Endothelial cell of umbilical vein (primary cell): ENCODE results near the gene GLDC. TPM values are rescaled to one million over a fixed set of nuclear protein-coding genes. Genes with fewer than 3 reads are reported as not detected.

Experiments used
- BruUV-seq: library from RNA; stranded (reverse); fragments of 400-500 nt; replicated peaks from 2 replicates; lab custom pipeline; 2021; lab: Mats Ljungman, UMichigan
- CTCF ChIA-PET: fragments of 300-600, 350-600 bp; sonication (Branson Sonifier 250); formaldehyde crosslinking; loops from one replicate; lab custom pipeline; 2021; ENCODE audit warnings: antibody characterized with exemption, inconsistent platforms; lab: Charles Lee
- POLR2A ChIA-PET: fragments of 300-600, 350-600 bp; sonication (Branson Sonifier 250); formaldehyde crosslinking; loops from one replicate; lab custom pipeline; 2021; ENCODE audit warnings: antibody characterized with exemption, inconsistent platforms; lab: Charles Lee
- DNase-seq: peaks from one replicate; pipeline ENCODE4 v3.0.0-alpha.2; 2011; ENCODE audit warnings: low read depth, low spot score
- FAIRE-seq: peaks from 2 replicates; lab custom pipeline; 2011; peaks lifted over from hg19 to GRCh38; lab: Jason Lieb, UNC
- H2AFZ ChIP-seq: 2 replicates; pipeline ENCODE4 v1.6.0; 2012; ENCODE audit warnings: low read depth, low read length, control low read depth, inconsistent platforms
- H3K27ac ChIP-seq: 2 replicates; pipeline ENCODE4 v1.5.1; 2011; ENCODE audit warnings: low read depth, mild to moderate bottlenecking, control low read depth, low read length, moderate library complexity; ENCODE audit not compliant: insufficient read depth
- H3K27me3 ChIP-seq, 2 experiments: 2 replicates each; pipeline versions ENCODE4 v1.6.0 to v1.6.1; 2011; ENCODE audit warnings: low read length in 2 of 2, mixed read lengths in 1 of 2; ENCODE audit not compliant: control insufficient read depth in 2 of 2, insufficient read depth in 2 of 2
- H3K36me3 ChIP-seq, 2 experiments: 2 replicates in 1 of 2; 3 replicates in 1 of 2; pipeline ENCODE4 v1.5.1; 2011; ENCODE audit warnings: low read length in 2 of 2, mild to moderate bottlenecking in 1 of 2, moderate library complexity in 1 of 2; ENCODE audit not compliant: control insufficient read depth in 2 of 2, insufficient read depth in 2 of 2; ENCODE audit errors: extremely low read depth in 1 of 2
- H3K4me1 ChIP-seq: 3 replicates; pipeline ENCODE4 v1.5.1; 2011; ENCODE audit warnings: mild to moderate bottlenecking, low read length; ENCODE audit not compliant: control insufficient read depth, insufficient read depth; ENCODE audit errors: extremely low read depth
- H3K4me2 ChIP-seq: 2 replicates; pipeline ENCODE4 v1.6.1; 2011; ENCODE audit warnings: low read length, control low read depth, mixed read lengths; ENCODE audit not compliant: insufficient read depth
- H3K4me3 ChIP-seq, 3 experiments: fragments of 200-600 bp in 1 of 3; sonication (generic), shearing (Covaris generic) in 1 of 3; replicated peaks in 1 of 3; 2 replicates each; pipeline ENCODE4 v1.5.1; 2011 to 2016; ENCODE audit warnings: control low read depth in 3 of 3, low read length in 3 of 3, mild to moderate bottlenecking in 2 of 3, inconsistent platforms in 1 of 3, low read depth in 1 of 3, moderate library complexity in 1 of 3; ENCODE audit not compliant: insufficient read depth in 1 of 3
- H3K79me2 ChIP-seq: 2 replicates; pipeline ENCODE4 v1.6.0; 2012; ENCODE audit warnings: low read length, inconsistent platforms; ENCODE audit not compliant: control insufficient read depth, insufficient read depth
- H3K9ac ChIP-seq: replicated peaks from 2 replicates; pipeline ENCODE3; 2011; ENCODE audit warnings: low read length, control low read depth; ENCODE audit not compliant: insufficient read depth; ENCODE audit errors: extremely low read depth
- H3K9me1 ChIP-seq: replicated peaks from 3 replicates; pipeline ENCODE4 v1.6.0; 2011; ENCODE audit warnings: mild to moderate bottlenecking, low read length; ENCODE audit not compliant: control insufficient read depth, insufficient read depth; ENCODE audit errors: extremely low read depth
- H3K9me3 ChIP-seq: replicated peaks from 2 replicates; pipeline ENCODE4 v1.5.1; 2012; ENCODE audit warnings: low read length, inconsistent platforms; ENCODE audit not compliant: control insufficient read depth, insufficient read depth
- H4K20me1 ChIP-seq: replicated peaks from 2 replicates; pipeline ENCODE3; 2011; ENCODE audit warnings: mild to moderate bottlenecking, low read length; ENCODE audit not compliant: control insufficient read depth, insufficient read depth; ENCODE audit errors: extremely low read depth
- CTCF ChIP-seq, 2 donors: IDR thresholded peaks; 1 replicate in 1 of 2; 2 replicates in 1 of 2; pipeline ENCODE4 v1.5.1; 2011; ENCODE audit warnings: low read length in 2 of 2, mild to moderate bottlenecking in 2 of 2, moderate library complexity in 2 of 2, control low read depth in 1 of 2, inconsistent platforms in 1 of 2, low read depth in 1 of 2; ENCODE audit not compliant: insufficient read depth in 1 of 2; ENCODE audit errors: extremely low read depth in 1 of 2
- EZH2 ChIP-seq: IDR thresholded peaks from 2 replicates; pipeline ENCODE4 v1.6.1; 2012; ENCODE audit warnings: borderline replicate concordance, low read depth, mild to moderate bottlenecking, moderate library complexity, low read length, inconsistent platforms; ENCODE audit not compliant: severe bottlenecking
- FOS ChIP-seq: IDR thresholded peaks from 2 replicates; pipeline ENCODE4 v1.6.1; 2011; ENCODE audit warnings: mild to moderate bottlenecking, low read length, moderate library complexity, borderline replicate concordance; ENCODE audit not compliant: insufficient read depth
- GATA2 ChIP-seq: IDR thresholded peaks from 2 replicates; pipeline ENCODE4 v1.7.0; 2011; ENCODE audit warnings: low read depth, mild to moderate bottlenecking, moderate library complexity, mixed read lengths, low read length; ENCODE audit not compliant: insufficient read length, insufficient read depth
- JUN ChIP-seq: IDR thresholded peaks from 2 replicates; pipeline ENCODE4 v1.6.1; 2011; ENCODE audit warnings: borderline replicate concordance, low read depth; ENCODE audit not compliant: insufficient read length, insufficient read depth
- MAX ChIP-seq: IDR thresholded peaks from 2 replicates; pipeline ENCODE4 v1.6.1; 2011; ENCODE audit not compliant: insufficient read depth, insufficient read length
- MYC ChIP-seq: IDR thresholded peaks from one replicate; pipeline ENCODE4 v1.6.1; 2011; ENCODE audit warnings: mild to moderate bottlenecking, low read depth, low read length
- POLR2A ChIP-seq: IDR thresholded peaks from 2 replicates; pipeline ENCODE4 v1.6.1; 2012; ENCODE audit warnings: low read depth, mild to moderate bottlenecking, control low read depth, low read length
- POLR2AphosphoS5 ChIP-seq: IDR thresholded peaks from 2 replicates; pipeline ENCODE4 v1.6.1; 2012; ENCODE audit warnings: low read depth, mild to moderate bottlenecking, control low read depth, low read length, moderate library complexity; ENCODE audit not compliant: insufficient read depth
- dilution Hi-C: fragments of 300-500 bp; cut with MboI; formaldehyde crosslinking; loops from one replicate; pipeline ENCODE4 v1.15.0; 2019; ENCODE audit warnings: low sequenced_read_pairs; ENCODE audit not compliant: extremely low pct_ligation_motif_present
- intact Hi-C: fragments of 100-400 bp; cut with micrococcal nuclease; formaldehyde crosslinking; loops from one replicate; pipeline ENCODE4 v1.10.0; 2022
- polyA plus RNA-seq, 4 experiments: library from polyadenylated mRNA; depleted of rRNA in 3 of 4; stranded (reverse) in 3 of 4; unstranded in 1 of 4; fragments of >200 nt; gene quantifications; 2 replicates each; pipeline versions ENCODE4 v1.2.1 to v1.2.3, GENCODE V29; 2011 to 2012; ENCODE audit warnings: missing spikeins in 1 of 4
- total RNA-seq: library from RNA; stranded (reverse); gene quantifications from 2 replicates; pipeline ENCODE4 v1.2.3, GENCODE V29; 2021

The GLDC gene
- total and polyA plus RNA-seq, 2 donors (not counting 3 experiments of a cell fraction or from before 2014, with no cell fraction given), result 1.8 to 2.6 TPM

DNA sequence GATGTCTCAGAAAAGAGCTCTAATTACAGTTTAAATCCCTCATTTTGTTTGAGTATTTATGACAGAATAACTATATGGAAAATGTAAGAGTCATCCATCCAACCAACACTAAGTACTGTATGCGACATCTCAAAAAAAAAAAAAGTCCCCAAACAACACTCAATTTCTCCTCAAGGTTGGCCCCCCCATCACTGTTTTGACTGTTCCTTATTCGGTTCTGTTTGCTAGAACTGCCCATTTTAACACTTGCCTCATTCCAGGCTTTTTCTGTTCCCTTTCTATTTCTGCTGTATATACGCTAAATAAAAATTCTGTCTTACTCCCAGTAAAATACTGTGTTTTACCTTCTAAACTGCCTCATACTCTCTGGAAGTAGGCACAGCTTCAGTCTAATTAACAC lies 25.2 kb downstream of the GLDC start:
- Histone ChIP-seq H3K27ac (no peak overlapping the region), H4K20me1 (no peaks in the 10 kb centered on the region), H3K4me2 (no peak overlapping the region), H3K9ac (no peak overlapping the region), H3K79me2 (no peaks in the 10 kb centered on the region), H2AFZ (no peak overlapping the region), H3K27me3 (peaks cover 0 to 7% of the 10 kb centered on the region in 2 experiments), H3K4me1 (no peaks in the 10 kb centered on the region), H3K4me3 (no peak overlapping the region), H3K36me3 (no peaks in the 10 kb centered on the region), H3K9me1 (no peaks in the 10 kb centered on the region), H3K9me3 (no peaks in the 10 kb centered on the region)
- POLR2A ChIA-PET, result no interaction called here
- CTCF ChIA-PET, result no interaction called here
- FAIRE-seq (no peak), DNase-seq (no peak)
- intact Hi-C loops, result no loop called here
- dilution Hi-C loops, result no loop called here
- TF ChIP-seq POLR2A, result no peak
- no peak for TF ChIP-seq EZH2
- TF ChIP-seq JUN, result no peak
- no peak for TF ChIP-seq FOS
- no peak for TF ChIP-seq POLR2AphosphoS5
- no peak for TF ChIP-seq MAX
- TF ChIP-seq CTCF (IDR thresholded peaks at IDR 0.05; ENCODE audit: extremely low read depth in 1 of 2, insufficient read depth in 1 of 2, low read depth in 1 of 2, low read length in 2 of 2), result no peak
- no peak for TF ChIP-seq GATA2
- TF ChIP-seq MYC, result no peak
- no TSS peak for BruUV-seq
